DMS53 treated with DMSO at 0.1 percent for 48 hours (cell line): ENCODE results near the gene RAB7A.
A peak's percentile ranks its signal among the peaks of the same experiment; 100 is the strongest.

Experiments
- DNase-seq: peaks from one replicate; lab custom pipeline; 2025; ENCODE audit not compliant: unreplicated experiment; lab: John Stamatoyannopoulos, UW

The RAB7A gene

GRCh38 chr3:128726023-128727016 lies at the start of gene RAB7A:
RAB7A (plus strand) TSS chr3:128726183; CDS start chr3:128795368, 69,185 bp downstream.
- DNase-seq = peak; percentile 89

DNA sequence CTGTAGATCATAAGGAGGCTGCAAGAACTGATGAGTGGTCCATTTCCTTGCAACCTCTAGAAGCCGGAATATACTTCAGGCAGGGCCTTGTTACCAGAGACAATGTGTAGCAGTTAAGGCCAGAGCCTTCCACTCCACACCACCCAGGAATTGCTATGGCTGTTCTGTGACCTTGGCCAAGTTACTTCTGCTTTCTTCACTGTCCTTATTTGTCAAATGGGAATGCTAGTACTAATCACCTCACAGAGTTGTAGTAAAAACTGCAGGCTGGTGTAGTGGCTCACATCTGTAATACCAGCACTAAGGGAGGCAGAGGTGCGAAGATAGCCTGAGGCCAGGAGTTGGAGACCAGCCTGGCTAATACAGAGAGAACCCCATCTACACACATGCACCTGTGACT lies 46.6 kb upstream of the RAB7A start:
- DNase-seq = no peak

DNA sequence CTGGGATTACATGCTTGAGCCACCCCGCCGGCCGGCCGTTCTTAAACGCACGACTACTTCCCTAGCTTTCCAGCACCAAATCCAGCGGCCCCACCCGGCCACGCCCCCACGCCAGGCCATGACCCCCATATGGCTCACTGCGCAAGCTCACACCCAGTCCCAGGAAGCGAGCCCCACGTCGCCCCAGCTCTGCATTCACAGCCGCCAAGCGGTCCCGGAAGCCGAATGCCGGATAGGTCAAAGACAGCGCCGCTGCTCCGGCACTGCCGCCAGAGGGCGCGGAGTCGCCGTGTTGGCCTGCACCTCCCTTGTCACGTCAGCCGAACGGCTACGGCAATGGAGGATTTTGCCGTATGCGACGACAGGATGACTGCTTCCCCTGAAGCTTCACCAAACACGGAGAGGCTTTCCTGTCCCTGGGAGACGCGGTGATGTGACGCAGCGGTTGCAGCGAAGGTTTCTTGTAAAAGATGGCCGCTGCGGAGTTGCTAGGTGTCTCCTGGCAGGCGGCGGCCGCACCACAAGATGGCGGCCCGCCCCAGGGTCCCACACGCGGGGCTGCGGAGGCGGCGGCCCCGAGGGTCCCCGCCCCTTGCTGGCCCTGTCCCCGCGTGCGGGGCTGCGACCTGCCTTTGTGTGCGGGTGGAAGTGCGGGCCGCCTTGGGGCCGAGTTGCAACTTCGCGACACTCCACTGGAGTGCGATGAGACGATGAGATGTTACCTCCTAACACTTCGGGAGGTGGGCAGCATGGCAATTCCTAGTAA lies 45.2 kb upstream of the RAB7A start:
- DNase-seq = peak; percentile 85

- peak; percentile 58 for DNase-seq
Measured at GRCh38 chr3:128681369-128681829, 44.6 kb upstream of the RAB7A start.

DNA sequence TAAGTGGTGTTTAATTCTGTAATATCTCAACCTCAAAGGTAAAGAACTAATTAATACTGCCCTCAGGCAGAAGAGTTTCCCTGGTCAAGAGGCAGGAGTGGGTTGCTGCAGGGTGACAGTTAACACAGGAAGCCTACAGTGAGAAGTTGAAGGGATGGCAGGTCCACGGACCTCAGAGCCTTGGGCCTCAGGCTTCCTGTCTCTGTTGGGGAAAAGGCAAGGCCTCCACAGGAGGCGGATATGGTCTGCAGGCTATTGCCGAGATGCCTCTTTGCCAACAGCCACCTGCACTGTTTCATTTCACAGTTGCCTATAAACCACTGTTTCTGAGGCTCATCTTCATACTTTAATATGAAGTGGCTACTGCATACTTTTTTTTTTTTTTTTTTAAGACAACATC lies 42.0 kb upstream of the RAB7A start:
- no peak for DNase-seq

DNA sequence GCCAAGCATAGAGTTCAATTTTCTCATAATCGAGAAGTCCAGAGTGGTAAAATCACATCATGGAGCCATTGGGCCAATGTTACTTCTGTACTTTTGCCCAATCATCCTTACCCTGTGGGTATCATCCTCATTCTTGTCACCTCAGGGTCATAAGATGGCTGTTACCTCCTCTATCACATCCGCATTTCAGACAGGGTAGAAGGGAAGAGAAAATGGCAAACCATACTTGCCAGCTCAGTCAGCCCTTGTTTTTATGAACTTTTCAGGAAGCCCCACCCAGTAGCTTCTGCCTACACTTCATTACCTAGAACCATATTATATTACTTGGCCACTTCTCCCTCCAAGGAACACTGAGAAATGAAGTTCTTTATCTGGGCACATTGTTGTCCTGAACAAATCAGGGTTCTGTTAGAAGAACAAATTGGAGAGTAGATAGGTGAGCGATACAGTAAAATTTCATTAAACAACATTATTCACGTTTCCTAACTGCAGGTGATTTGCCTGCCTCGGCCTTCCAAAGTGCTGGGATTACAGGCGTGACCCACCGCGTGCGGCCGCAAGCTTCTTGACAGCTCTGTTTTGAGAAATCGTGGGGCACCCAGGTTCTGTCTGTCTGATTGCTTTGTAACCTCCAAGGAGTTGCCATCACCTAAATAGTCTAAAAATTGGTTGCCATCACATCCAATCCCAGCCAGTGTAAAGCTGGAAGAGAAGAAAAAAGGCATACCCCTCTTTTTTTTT lies 40.8 kb upstream of the RAB7A start:
- DNase-seq = no peak

- no peak for DNase-seq
Measured at GRCh38 chr3:128686465-128686864, 39.5 kb upstream of the RAB7A start.

GRCh38 chr3:128689060-128689459 lies 36.9 kb upstream of the RAB7A start:
- no peak for DNase-seq

GRCh38 chr3:128693696-128694095 lies 32.3 kb upstream of the RAB7A start:
- DNase-seq = no peak

- DNase-seq = no peak
Measured at GRCh38 chr3:128697341-128697740, 28.6 kb upstream of the RAB7A start.

GRCh38 chr3:128698211-128699047 lies 27.6 kb upstream of the RAB7A start:
- no peak for DNase-seq

DNA sequence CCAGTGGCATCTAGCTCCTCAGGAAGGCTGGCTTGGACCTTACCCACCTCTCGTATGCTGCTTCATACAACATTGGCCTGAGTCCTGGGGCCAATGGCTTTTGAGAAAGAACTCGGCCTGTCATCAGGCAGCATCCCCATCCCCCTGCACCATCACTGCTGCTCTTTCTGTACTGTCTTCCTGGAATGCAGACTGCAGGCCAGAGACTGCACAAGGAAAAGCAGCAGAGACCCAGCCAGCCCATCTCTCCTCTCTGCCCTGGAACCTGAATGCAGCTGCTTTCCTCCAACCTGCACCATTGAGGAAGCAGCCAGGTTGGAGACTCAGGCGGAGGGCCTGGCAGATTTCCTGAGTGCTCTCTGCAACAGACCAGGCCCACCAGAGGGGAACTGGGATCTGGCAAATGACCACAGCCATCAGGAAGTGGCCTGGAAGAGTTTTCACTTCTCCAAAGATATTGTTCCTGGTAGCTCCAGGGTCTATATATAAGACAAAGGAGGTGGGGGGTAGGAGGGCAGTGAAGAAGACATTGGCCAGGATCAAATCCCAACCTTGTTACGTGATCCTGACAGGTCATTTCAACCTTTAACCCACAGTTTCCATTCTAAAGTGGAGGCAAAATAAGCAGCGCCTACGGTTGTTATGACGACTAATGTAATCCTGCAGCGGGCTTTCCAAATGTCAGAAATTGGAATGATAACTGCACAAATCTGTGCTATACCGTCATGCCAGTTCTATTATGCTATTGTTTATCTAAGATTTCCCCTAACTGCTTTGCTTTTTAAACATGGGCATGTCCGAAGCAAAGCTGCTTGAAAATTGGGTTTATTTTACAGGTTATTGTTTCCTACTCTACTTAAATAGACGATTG lies 24.4 kb upstream of the RAB7A start:
- DNase-seq = no peak

GRCh38 chr3:128702391-128702790 lies 23.6 kb upstream of the RAB7A start:
- no peak for DNase-seq

DNA sequence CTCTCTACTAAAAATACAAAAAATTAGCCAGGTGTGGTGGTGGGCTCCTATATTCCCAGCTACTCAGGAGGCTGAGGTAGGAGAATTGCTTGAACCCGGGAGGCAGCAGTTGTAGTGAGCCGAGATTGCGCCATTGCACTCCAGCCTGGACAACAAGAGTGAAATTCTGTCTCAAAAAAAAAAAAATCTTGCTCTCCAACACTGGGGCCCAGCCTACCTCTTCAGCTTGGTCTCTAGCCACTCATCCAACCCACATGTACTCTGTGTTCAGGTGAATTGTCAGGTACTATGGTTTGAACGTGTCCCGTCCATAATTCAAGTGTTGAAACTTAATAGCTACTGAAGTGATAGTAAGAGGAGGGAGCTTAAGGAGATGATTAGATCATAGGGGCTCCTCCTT lies 22.4 kb upstream of the RAB7A start:
- no peak for DNase-seq

DNA sequence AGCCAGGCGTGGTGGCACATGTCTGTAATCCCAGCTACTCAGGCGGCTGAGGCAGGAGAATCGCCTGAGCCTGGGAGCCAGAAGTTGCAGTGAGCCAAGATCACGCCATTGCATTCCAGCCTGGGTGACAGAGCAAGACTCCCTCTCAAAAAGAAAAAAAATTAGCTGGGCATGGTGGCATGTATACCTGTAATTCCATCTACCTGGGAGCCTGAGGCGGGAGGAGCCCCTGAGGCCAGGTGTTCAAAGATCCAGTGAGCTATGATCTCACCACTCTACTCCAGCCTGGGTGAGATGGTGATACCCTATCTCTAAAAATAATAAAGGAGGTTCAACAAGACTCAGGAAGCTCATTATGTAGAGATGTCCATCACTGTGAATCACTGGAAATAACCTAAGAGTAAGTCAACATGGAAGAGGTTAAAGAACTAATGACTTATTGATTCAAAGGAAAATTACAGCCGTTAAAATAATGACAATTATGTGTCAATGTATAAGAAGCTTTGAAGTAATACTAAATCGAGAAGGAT lies 19.8 kb upstream of the RAB7A start:
- DNase-seq = no peak

- no peak for DNase-seq
Measured at GRCh38 chr3:128707928-128708494, 18.0 kb upstream of the RAB7A start.

DNA sequence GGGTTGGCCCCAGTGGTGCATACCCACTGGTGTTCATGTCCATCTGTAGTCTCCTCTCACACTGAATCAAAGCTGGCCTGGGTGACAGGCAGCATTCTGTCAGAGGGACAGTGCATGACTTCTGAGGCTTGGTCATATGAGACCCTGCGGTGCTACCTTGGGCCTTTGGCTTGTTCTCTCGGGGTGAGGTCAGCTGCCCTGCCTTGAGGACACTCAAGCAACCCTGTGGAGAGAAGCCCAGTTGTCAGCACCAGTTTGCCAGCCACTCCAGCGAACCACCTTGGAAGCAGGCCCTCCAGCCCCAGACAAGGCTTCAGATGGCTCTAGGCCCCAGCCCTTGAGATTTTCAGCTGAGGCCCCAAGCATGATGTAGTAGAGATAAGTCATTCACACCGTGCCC lies 16.9 kb upstream of the RAB7A start:
- no peak for DNase-seq

DNA sequence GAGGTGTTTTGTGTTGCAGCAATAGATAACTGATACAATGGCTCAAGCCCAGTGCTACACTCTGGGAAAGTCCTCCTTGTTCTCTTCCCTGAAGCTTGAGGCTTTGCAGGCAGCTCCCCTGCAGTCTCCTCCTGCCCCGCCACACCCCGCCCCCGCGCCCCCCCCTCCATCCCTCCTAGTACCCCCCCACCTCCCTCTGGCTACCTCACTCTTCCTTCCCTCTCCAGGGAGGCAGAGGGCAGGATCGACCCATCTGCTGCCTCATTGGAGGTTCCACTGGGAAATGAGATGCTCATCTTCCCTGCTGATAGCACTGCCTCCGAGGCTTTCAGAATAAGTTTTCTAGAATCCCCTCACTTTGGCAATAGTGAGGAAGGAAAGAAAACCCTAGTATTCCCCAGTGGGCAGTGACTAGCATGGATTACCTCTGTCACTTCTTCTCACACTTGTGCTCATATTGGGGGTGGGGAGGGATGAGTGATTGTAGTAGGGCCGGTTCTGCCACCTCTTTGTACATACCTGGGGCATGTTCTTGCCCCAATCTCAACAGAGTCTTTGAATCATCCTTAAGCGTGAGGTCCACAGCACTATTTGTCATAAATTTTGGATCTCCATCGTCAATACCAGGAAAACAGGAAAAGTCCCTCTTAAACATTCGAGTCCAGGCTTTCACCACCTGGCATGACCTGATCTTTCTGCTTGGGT lies 16.3 kb upstream of the RAB7A start:
- no peak for DNase-seq
